ENCODE results near the gene JAM2. TPM values are rescaled to one million over a fixed set of nuclear protein-coding genes. Genes with fewer than 3 reads are reported as not detected.
"Not testable (repeated sequence)": the region's sequence is repeated elsewhere in the genome, so short reads cannot be mapped to it uniquely, and the experiment has no call there.

Gene JAM2
- total RNA-seq, 1 donor from 2014 or later, result 4.1 TPM

- H3K4me3 Mint-ChIP-seq, result no peak overlapping the region
- H3K27ac Mint-ChIP-seq, result no peak overlapping the region
- no peaks in the 10 kb centered on the region for H3K4me1 Mint-ChIP-seq
- no peaks in the 10 kb centered on the region for H3K9me3 Mint-ChIP-seq
- TF ChIP-seq, protein P1, sequence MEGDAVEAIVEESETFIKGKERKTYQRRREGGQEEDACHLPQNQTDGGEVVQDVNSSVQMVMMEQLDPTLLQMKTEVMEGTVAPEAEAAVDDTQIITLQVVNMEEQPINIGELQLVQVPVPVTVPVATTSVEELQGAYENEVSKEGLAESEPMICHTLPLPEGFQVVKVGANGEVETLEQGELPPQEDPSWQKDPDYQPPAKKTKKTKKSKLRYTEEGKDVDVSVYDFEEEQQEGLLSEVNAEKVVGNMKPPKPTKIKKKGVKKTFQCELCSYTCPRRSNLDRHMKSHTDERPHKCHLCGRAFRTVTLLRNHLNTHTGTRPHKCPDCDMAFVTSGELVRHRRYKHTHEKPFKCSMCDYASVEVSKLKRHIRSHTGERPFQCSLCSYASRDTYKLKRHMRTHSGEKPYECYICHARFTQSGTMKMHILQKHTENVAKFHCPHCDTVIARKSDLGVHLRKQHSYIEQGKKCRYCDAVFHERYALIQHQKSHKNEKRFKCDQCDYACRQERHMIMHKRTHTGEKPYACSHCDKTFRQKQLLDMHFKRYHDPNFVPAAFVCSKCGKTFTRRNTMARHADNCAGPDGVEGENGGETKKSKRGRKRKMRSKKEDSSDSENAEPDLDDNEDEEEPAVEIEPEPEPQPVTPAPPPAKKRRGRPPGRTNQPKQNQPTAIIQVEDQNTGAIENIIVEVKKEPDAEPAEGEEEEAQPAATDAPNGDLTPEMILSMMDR (IDR thresholded peaks at IDR 0.05; ENCODE audit: unreplicated experiment), result peak; percentile 98
- DNase-seq (ENCODE audit: low spot score in 2 of 2, unreplicated experiment in 2 of 2), result peak in 1 of 2 experiments; percentile 49
- H3K36me3 Mint-ChIP-seq, result no peaks in the 10 kb centered on the region
- H3K27me3 Mint-ChIP-seq (ENCODE audit: low read depth), result no peaks in the 10 kb centered on the region
Measured at GRCh38 chr21:25708467-25709065, 69.5 kb downstream of the JAM2 start.

DNA sequence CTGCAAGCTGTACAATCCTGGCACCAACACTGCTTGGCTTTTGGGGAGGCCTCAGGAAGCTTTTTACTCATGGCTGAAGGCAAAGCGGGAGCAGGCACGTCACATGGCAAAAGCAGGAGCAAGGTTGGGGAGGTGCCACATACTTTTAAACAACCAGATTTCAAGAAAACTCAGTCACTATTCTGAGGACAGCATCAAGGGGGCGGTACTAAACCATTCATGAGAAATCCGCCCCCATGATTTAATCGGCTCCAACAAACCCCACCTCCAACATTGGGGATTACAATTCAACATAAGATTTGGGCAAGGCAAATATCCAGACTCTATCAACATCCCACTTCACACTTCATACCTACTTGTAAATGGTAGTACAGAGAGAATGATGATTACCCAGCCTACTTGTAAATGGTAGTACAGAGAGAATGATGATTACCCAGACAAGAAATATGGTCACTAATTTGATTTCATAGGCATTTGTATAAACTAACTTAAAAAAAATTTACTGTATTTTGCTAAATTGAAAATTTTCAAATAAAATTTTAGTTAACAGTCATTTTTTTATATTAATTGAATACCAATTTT lies 70.7 kb downstream of the JAM2 start:
- H3K4me3 Mint-ChIP-seq, result no peak overlapping the region
- no peak for DNase-seq (ENCODE audit: low spot score in 2 of 2, unreplicated experiment in 2 of 2)
- H3K36me3 Mint-ChIP-seq, result no peaks in the 10 kb centered on the region
- H3K9me3 Mint-ChIP-seq, result no peaks in the 10 kb centered on the region
- no peak overlapping the region for H3K27ac Mint-ChIP-seq
- H3K4me1 Mint-ChIP-seq, result no peaks in the 10 kb centered on the region
- H3K27me3 Mint-ChIP-seq (ENCODE audit: low read depth), result no peaks in the 10 kb centered on the region
- TF ChIP-seq, protein P1 (IDR thresholded peaks at IDR 0.05; ENCODE audit: unreplicated experiment), result no peak

DNA sequence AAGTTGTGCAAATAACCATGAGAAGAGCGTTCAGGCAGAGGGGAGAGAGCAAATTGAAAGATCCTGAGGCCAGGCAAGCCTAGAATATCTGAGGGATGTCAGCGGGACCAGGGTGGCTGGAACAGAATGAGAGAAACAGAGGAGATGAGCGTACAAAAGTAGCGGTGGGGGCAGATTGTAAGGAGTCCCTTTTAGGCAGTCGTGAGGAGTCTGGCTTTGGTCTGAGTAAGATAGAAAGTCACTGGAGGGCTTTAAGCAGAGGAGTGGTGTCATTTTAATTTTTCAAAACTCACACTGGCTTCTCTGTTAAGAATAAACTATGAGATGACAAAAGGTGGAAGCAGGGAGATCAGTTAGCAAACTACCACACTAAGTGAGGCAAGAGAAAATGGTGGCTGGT lies 71.5 kb downstream of the JAM2 start:
- DNase-seq (ENCODE audit: low spot score in 2 of 2, unreplicated experiment in 2 of 2), result no peak
- no peak overlapping the region for H3K27ac Mint-ChIP-seq
- TF ChIP-seq, protein P1 (IDR thresholded peaks at IDR 0.05; ENCODE audit: unreplicated experiment), result no peak

DNA sequence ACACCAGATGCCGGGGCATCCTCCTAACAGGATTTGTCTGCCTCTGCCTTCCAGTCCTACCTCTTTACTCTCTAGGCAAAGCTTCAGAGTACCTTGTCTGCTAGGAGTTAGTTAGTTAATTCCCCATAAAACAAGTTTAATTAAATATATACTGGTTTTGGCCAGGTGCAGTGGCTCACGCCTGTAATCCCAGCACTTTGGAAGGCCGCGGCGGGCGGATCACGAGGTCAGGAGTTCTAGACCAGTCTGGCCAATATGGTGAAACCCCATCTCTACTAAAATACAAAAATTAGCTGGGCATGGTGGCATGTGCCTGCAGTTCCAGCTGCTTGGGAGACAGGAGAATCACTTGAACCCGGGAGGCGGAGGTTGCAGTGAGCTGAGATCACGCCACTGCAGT lies 75.0 kb downstream of the JAM2 start:
- H3K4me3 Mint-ChIP-seq; DNase-seq (ENCODE audit: low spot score in 2 of 2, unreplicated experiment in 2 of 2); H3K27me3 Mint-ChIP-seq (ENCODE audit: low read depth); H3K27ac Mint-ChIP-seq; H3K9me3 Mint-ChIP-seq; H3K36me3 Mint-ChIP-seq: not testable (repeated sequence)
- H3K4me1 Mint-ChIP-seq, result peaks cover 11% of the 10 kb centered on the region

More for the DNA sequence above, 71.5 kb downstream of the JAM2 start:
- no peaks in the 10 kb centered on the region for H3K27me3 Mint-ChIP-seq (ENCODE audit: low read depth)
- no peaks in the 10 kb centered on the region for H3K4me1 Mint-ChIP-seq
- no peaks in the 10 kb centered on the region for H3K36me3 Mint-ChIP-seq
- no peaks in the 10 kb centered on the region for H3K9me3 Mint-ChIP-seq
- no peak overlapping the region for H3K4me3 Mint-ChIP-seq

- no peak for DNase-seq (ENCODE audit: low spot score in 2 of 2, unreplicated experiment in 2 of 2)
- TF ChIP-seq, protein P1 (IDR thresholded peaks at IDR 0.05; ENCODE audit: unreplicated experiment), result no peak
- peak overlapping the region; percentile 53 for H3K27ac Mint-ChIP-seq
Measured at GRCh38 chr21:25717491-25718147, 78.6 kb downstream of the JAM2 start.

GRCh38 chr21:25721987-25722386 lies 82.9 kb downstream of the JAM2 start:
- DNase-seq (ENCODE audit: low spot score in 2 of 2, unreplicated experiment in 2 of 2), result no peak
- peaks cover 46% of the 10 kb centered on the region for H3K36me3 Mint-ChIP-seq
- H3K27ac Mint-ChIP-seq, result no peak overlapping the region
- H3K4me1 Mint-ChIP-seq, result peaks cover 9% of the 10 kb centered on the region
- no peaks in the 10 kb centered on the region for H3K27me3 Mint-ChIP-seq (ENCODE audit: low read depth)
- H3K9me3 Mint-ChIP-seq, result no peaks in the 10 kb centered on the region
- TF ChIP-seq, protein P1 (IDR thresholded peaks at IDR 0.05; ENCODE audit: unreplicated experiment), result no peak
- no peak overlapping the region for H3K4me3 Mint-ChIP-seq

More at GRCh38 chr21:25717491-25718147, 78.6 kb downstream of the JAM2 start:
- Mint-ChIP-seq H3K36me3 (peaks cover 24% of the 10 kb centered on the region), H3K27me3 (ENCODE audit: low read depth) (no peaks in the 10 kb centered on the region), H3K4me3 (no peak overlapping the region), H3K4me1 (peaks cover 11% of the 10 kb centered on the region), H3K9me3 (no peaks in the 10 kb centered on the region)

All from mesothelial cell of epicardium (in vitro differentiated cells).